Stimulated activated effector memory CD8-positive, alpha-beta T cell treated with anti-CD3 and anti-CD28 coated beads, Interleukin-12 subunit alpha, Interleukin-12 subunit beta, amount 100 ng/mL, for 72 hours (primary cell): ENCODE data around the gene ADGRD1.

Experiments
- ATAC-seq: fragments of 150-1000 bp; cut with Tn5 transposase; 2 replicates; pipeline ENCODE4 v1.10.0; 2021
- DNase-seq, 2 donors: peaks; one replicate each; pipeline ENCODE4 v3.0.0; 2021 to 2022; ENCODE audit warnings: low spot score in 2 of 2
- H3K27ac Mint-ChIP-seq: one replicate; pipeline ENCODE4 v1.8.0; 2022; ENCODE audit warnings: mild to moderate bottlenecking, mixed read lengths
- H3K36me3 Mint-ChIP-seq: one replicate; pipeline ENCODE4 v1.8.0; 2022; ENCODE audit warnings: mild to moderate bottlenecking, mixed read lengths
- H3K4me1 Mint-ChIP-seq: one replicate; pipeline ENCODE4 v1.8.0; 2022; ENCODE audit warnings: mixed read lengths
- H3K4me3 Mint-ChIP-seq: one replicate; pipeline ENCODE4 v1.8.0; 2022; ENCODE audit warnings: mild to moderate bottlenecking, mixed read lengths
- H3K9me3 Mint-ChIP-seq: one replicate; pipeline ENCODE4 v1.8.0; 2022; ENCODE audit warnings: mixed read lengths

The ADGRD1 gene

GRCh38 chr12:131012279-131013069, 58.8 kb downstream of the ADGRD1 start:
- Mint-ChIP-seq H3K4me1 (no peaks in the 10 kb centered on the region), H3K36me3 (no peaks in the 10 kb centered on the region), H3K27ac (no peak overlapping the region), H3K9me3 (no peaks in the 10 kb centered on the region), H3K4me3 (no peak overlapping the region)
- no peak for DNase-seq
- ATAC-seq, result no peak

- DNase-seq (no peak), ATAC-seq (no peak)
- Mint-ChIP-seq H3K27ac (no peak overlapping the region), H3K4me3 (no peak overlapping the region), H3K36me3 (no peaks in the 10 kb centered on the region), H3K9me3 (no peaks in the 10 kb centered on the region), H3K4me1 (no peaks in the 10 kb centered on the region)
Measured at GRCh38 chr12:131013118-131013517, 59.4 kb downstream of the ADGRD1 start.

GRCh38 chr12:131014343-131014742, 60.6 kb downstream of the ADGRD1 start:
- Mint-ChIP-seq H3K36me3 (no peaks in the 10 kb centered on the region), H3K4me3 (no peak overlapping the region), H3K9me3 (no peaks in the 10 kb centered on the region), H3K27ac (no peak overlapping the region), H3K4me1 (no peaks in the 10 kb centered on the region)
- no peak for ATAC-seq
- no peak for DNase-seq

- no peaks in the 10 kb centered on the region for H3K4me1 Mint-ChIP-seq
- ATAC-seq (no peak), DNase-seq (no peak)
- H3K9me3 Mint-ChIP-seq, result no peaks in the 10 kb centered on the region
- H3K36me3 Mint-ChIP-seq, result no peaks in the 10 kb centered on the region
- no peak overlapping the region for H3K27ac Mint-ChIP-seq
- no peak overlapping the region for H3K4me3 Mint-ChIP-seq
Measured at GRCh38 chr12:131015581-131016337, 62.1 kb downstream of the ADGRD1 start.

GRCh38 chr12:131017477-131017991, 63.8 kb downstream of the ADGRD1 start:
- DNase-seq, result no peak
- H3K36me3 Mint-ChIP-seq, result no peaks in the 10 kb centered on the region
- H3K4me3 Mint-ChIP-seq, result no peak overlapping the region
- ATAC-seq, result peak; percentile 17
- no peaks in the 10 kb centered on the region for H3K9me3 Mint-ChIP-seq
- no peak overlapping the region for H3K27ac Mint-ChIP-seq
- H3K4me1 Mint-ChIP-seq, result no peaks in the 10 kb centered on the region

GRCh38 chr12:131018019-131018620, 64.4 kb downstream of the ADGRD1 start:
- ATAC-seq (no peak), DNase-seq (no peak)
- Mint-ChIP-seq H3K36me3 (no peaks in the 10 kb centered on the region), H3K4me3 (no peak overlapping the region), H3K4me1 (no peaks in the 10 kb centered on the region), H3K9me3 (no peaks in the 10 kb centered on the region), H3K27ac (no peak overlapping the region)

- Mint-ChIP-seq H3K27ac (no peak overlapping the region), H3K36me3 (no peaks in the 10 kb centered on the region), H3K4me3 (no peak overlapping the region)
Measured at GRCh38 chr12:131018808-131019397, 65.2 kb downstream of the ADGRD1 start.

GRCh38 chr12:131020326-131021153, 66.8 kb downstream of the ADGRD1 start:
- H3K4me1 Mint-ChIP-seq, result no peaks in the 10 kb centered on the region
- DNase-seq, result no peak
- no peaks in the 10 kb centered on the region for H3K9me3 Mint-ChIP-seq

More at GRCh38 chr12:131018808-131019397, 65.2 kb downstream of the ADGRD1 start:
- no peaks in the 10 kb centered on the region for H3K9me3 Mint-ChIP-seq
- H3K4me1 Mint-ChIP-seq, result no peaks in the 10 kb centered on the region
- DNase-seq, result no peak
- no peak for ATAC-seq

GRCh38 chr12:131021154-131021541, 67.4 kb downstream of the ADGRD1 start:
- no peaks in the 10 kb centered on the region for H3K36me3 Mint-ChIP-seq
- DNase-seq (no peak), ATAC-seq (no peak)
- no peak overlapping the region for H3K4me3 Mint-ChIP-seq
- no peaks in the 10 kb centered on the region for H3K9me3 Mint-ChIP-seq
- no peaks in the 10 kb centered on the region for H3K4me1 Mint-ChIP-seq
- no peak overlapping the region for H3K27ac Mint-ChIP-seq

More at GRCh38 chr12:131020326-131021153, 66.8 kb downstream of the ADGRD1 start:
- Mint-ChIP-seq H3K36me3 (no peaks in the 10 kb centered on the region), H3K27ac (no peak overlapping the region), H3K4me3 (no peak overlapping the region)
- ATAC-seq, result no peak

- Mint-ChIP-seq H3K27ac (no peak overlapping the region), H3K4me1 (no peaks in the 10 kb centered on the region), H3K9me3 (no peaks in the 10 kb centered on the region), H3K36me3 (no peaks in the 10 kb centered on the region), H3K4me3 (no peak overlapping the region)
- DNase-seq, result no peak
- no peak for ATAC-seq
Measured at GRCh38 chr12:131024026-131024425, 70.3 kb downstream of the ADGRD1 start.

- no peaks in the 10 kb centered on the region for H3K4me1 Mint-ChIP-seq
- no peak overlapping the region for H3K27ac Mint-ChIP-seq
- no peaks in the 10 kb centered on the region for H3K9me3 Mint-ChIP-seq
- no peaks in the 10 kb centered on the region for H3K36me3 Mint-ChIP-seq
- no peak overlapping the region for H3K4me3 Mint-ChIP-seq
- DNase-seq (no peak), ATAC-seq (no peak)
Measured at GRCh38 chr12:131024721-131025120, 71.0 kb downstream of the ADGRD1 start.

- H3K4me1 Mint-ChIP-seq, result no peaks in the 10 kb centered on the region
- no peak overlapping the region for H3K4me3 Mint-ChIP-seq
- DNase-seq (no peak), ATAC-seq (no peak)
- H3K27ac Mint-ChIP-seq, result no peak overlapping the region
- no peaks in the 10 kb centered on the region for H3K36me3 Mint-ChIP-seq
- H3K9me3 Mint-ChIP-seq, result no peaks in the 10 kb centered on the region
Measured at GRCh38 chr12:131025234-131025633, 71.5 kb downstream of the ADGRD1 start.

GRCh38 chr12:131025939-131026702, 72.4 kb downstream of the ADGRD1 start:
- Mint-ChIP-seq H3K36me3 (no peaks in the 10 kb centered on the region), H3K4me1 (no peaks in the 10 kb centered on the region), H3K27ac (no peak overlapping the region), H3K9me3 (no peaks in the 10 kb centered on the region), H3K4me3 (no peak overlapping the region)
- ATAC-seq, result no peak
- DNase-seq, result no peak

GRCh38 chr12:131026754-131027153, 73.0 kb downstream of the ADGRD1 start:
- DNase-seq (no peak), ATAC-seq (no peak)
- Mint-ChIP-seq H3K27ac (no peak overlapping the region), H3K36me3 (no peaks in the 10 kb centered on the region), H3K4me3 (no peak overlapping the region), H3K9me3 (no peaks in the 10 kb centered on the region), H3K4me1 (no peaks in the 10 kb centered on the region)
